ENCODE measurements around the gene SLC9A9. TPM values are rescaled to one million over a fixed set of nuclear protein-coding genes. Genes with fewer than 3 reads are reported as not detected.

The SLC9A9 gene
- total RNA-seq, 4 donors from 2014 or later = 1.1 to 15.9 (median 9.7) TPM

DNA sequence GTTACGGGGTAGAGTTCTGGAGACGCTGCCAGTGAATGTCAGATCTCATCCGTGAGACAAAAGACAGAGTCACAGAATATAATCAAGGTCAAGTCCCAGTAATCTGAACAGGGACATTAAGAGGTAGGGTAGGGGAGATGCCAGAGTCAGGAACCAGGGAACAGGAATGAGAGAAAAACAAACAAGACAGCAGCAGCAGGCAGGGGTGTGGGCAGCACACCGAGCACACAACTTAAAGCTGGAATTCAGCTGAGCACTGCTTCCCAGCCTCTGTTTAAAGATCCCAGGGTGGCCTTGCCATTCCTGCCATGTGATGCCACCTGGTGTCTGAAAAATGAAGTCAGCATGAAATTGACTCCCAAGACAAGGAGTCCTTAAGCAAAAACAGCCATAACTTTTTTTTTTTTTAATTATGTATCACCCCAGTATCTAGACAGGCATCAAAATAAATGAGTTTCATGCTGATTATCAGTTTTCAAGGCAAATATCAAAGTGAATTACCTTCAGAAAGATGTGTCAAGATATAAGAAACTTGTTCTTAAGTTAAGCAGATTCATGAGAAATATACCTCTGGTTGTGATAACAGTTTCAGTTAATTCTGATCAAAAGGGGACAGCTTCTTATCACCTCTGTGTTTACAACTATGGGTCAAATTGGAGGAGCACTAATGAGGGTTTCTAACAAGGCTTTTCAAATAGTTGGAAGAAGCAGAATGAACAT lies 203.7 kb downstream of the SLC9A9 start:
- no peaks in the 10 kb centered on the region for H3K27me3 ChIP-seq
- TF ChIP-seq, protein P1, sequence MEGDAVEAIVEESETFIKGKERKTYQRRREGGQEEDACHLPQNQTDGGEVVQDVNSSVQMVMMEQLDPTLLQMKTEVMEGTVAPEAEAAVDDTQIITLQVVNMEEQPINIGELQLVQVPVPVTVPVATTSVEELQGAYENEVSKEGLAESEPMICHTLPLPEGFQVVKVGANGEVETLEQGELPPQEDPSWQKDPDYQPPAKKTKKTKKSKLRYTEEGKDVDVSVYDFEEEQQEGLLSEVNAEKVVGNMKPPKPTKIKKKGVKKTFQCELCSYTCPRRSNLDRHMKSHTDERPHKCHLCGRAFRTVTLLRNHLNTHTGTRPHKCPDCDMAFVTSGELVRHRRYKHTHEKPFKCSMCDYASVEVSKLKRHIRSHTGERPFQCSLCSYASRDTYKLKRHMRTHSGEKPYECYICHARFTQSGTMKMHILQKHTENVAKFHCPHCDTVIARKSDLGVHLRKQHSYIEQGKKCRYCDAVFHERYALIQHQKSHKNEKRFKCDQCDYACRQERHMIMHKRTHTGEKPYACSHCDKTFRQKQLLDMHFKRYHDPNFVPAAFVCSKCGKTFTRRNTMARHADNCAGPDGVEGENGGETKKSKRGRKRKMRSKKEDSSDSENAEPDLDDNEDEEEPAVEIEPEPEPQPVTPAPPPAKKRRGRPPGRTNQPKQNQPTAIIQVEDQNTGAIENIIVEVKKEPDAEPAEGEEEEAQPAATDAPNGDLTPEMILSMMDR (IDR thresholded peaks at IDR 0.05) = peak; percentile 52 to 77 (median 61)
- no peak for TF ChIP-seq EP300 (IDR thresholded peaks at IDR 0.05; ENCODE audit: low read depth)
- H3K4me3 ChIP-seq = no peak overlapping the region
- intact Hi-C loops (cut with DNase I; ENCODE audit: low total_unique reads) (no loop called here), in situ Hi-C loops (cut with MboI; ENCODE audit: low pct_ligation_motif_present in 1 of 4, low pct_unique_long_range_greater_than_20kb in 1 of 4, low sequenced_read_pairs in 3 of 4) (loop anchor here in 1 of 4 donors (10.0 kb wide), 1 partner anchor 210 kb away; no protein-coding TSS in a partner anchor)
- H3K4me1 ChIP-seq = peaks cover 0 to 11% (median 2%) of the 10 kb centered on the region in 4 donors
- H3K27ac ChIP-seq = peak overlapping the region in 3 of 4 donors; percentile 4 to 46 (median 29)
- DNase-seq = peak; percentile 65
- H3K36me3 ChIP-seq = no peaks in the 10 kb centered on the region
- no peaks in the 10 kb centered on the region for H3K9me3 ChIP-seq
- WGBS, 2 donors (ENCODE audit: low coverage in 1 of 2) = 43 to 46% methylated on average over 4 of the region's 4 CpGs

DNA sequence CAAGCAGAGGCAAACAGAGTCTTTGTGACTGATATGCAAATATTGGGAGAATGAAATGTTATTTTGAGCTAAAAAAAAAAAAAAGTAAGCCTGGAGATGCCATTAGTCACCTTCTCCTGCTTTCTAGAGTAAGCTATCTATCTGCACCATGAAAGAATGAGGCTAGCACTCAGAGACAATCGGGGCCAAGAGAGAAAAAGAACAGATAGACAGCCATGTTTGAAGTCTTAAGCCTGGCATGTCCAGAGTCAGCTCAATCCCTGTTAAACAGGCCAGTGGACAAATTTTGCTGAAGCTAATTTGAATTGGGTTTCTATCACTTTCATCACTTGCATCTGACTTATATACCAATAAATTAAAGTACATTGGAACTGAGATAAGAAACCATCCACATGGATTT lies 204.4 kb downstream of the SLC9A9 start:
- no peak for DNase-seq
- WGBS, 2 donors (ENCODE audit: low coverage in 1 of 2) = 38 to 77% methylated on average over 1 of the region's 1 CpG
- in situ Hi-C loops (cut with MboI; ENCODE audit: low pct_ligation_motif_present in 1 of 4, low pct_unique_long_range_greater_than_20kb in 1 of 4, low sequenced_read_pairs in 3 of 4) (loop anchor here in 1 of 4 donors (10.0 kb wide), 1 partner anchor 209 kb away; no protein-coding TSS in a partner anchor), intact Hi-C loops (cut with DNase I; ENCODE audit: low total_unique reads) (no loop called here)
- Histone ChIP-seq H3K9me3 (no peaks in the 10 kb centered on the region), H3K4me3 (no peak overlapping the region), H3K36me3 (no peaks in the 10 kb centered on the region), H3K27ac (peak overlapping the region in 3 of 4 donors; percentile 4 to 46 (median 29)), H3K27me3 (no peaks in the 10 kb centered on the region), H3K4me1 (peaks cover 0 to 11% (median 2%) of the 10 kb centered on the region in 4 donors)
- TF ChIP-seq, protein P1 (IDR thresholded peaks at IDR 0.05) = no peak
- TF ChIP-seq POLR2A (IDR thresholded peaks at IDR 0.05) (no peak), POLR2AphosphoS5 (IDR thresholded peaks at IDR 0.05) (no peak), EP300 (IDR thresholded peaks at IDR 0.05; ENCODE audit: low read depth) (no peak)

DNA sequence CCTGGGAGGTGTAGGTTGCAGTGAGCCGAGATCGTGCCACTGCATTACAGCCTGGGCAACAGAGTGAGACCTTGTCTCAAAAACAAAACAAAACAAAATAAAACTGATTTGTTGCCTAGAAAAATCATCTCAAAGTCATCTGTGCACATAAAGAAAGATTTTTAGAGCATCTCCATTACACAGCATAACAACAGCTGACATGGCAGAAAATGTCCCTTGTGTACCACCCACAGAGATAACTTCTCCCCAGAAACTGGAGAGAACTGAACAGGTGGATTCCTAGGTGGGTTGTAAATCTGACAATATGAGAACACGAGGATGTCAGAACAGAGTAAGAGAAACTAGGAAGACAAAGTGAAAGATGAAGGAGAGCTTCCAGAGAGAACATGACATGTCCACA lies 207.5 kb downstream of the SLC9A9 start:
- no peak for DNase-seq
- in situ Hi-C loops (cut with MboI; ENCODE audit: low pct_ligation_motif_present in 1 of 4, low pct_unique_long_range_greater_than_20kb in 1 of 4, low sequenced_read_pairs in 3 of 4) (loop anchor here in 1 of 4 donors (10.0 kb wide), 1 partner anchor 206 kb away; no protein-coding TSS in a partner anchor), intact Hi-C loops (cut with DNase I; ENCODE audit: low total_unique reads) (no loop called here)
- Histone ChIP-seq H3K27me3 (no peaks in the 10 kb centered on the region), H3K4me1 (peaks cover 0 to 11% (median 2%) of the 10 kb centered on the region in 4 donors), H3K36me3 (no peaks in the 10 kb centered on the region), H3K27ac (no peak overlapping the region), H3K4me3 (no peak overlapping the region), H3K9me3 (peaks cover 11 to 20% of the 10 kb centered on the region in 2 donors)
- WGBS, 2 donors (ENCODE audit: low coverage in 1 of 2) = 96 to 97% methylated on average over 3 of the region's 3 CpGs
- no peak for TF ChIP-seq POLR2A (IDR thresholded peaks at IDR 0.05)
- no peak for TF ChIP-seq POLR2AphosphoS5 (IDR thresholded peaks at IDR 0.05)
- TF ChIP-seq EP300 (IDR thresholded peaks at IDR 0.05; ENCODE audit: low read depth) = no peak
- TF ChIP-seq, protein P1 (IDR thresholded peaks at IDR 0.05) = no peak

DNA sequence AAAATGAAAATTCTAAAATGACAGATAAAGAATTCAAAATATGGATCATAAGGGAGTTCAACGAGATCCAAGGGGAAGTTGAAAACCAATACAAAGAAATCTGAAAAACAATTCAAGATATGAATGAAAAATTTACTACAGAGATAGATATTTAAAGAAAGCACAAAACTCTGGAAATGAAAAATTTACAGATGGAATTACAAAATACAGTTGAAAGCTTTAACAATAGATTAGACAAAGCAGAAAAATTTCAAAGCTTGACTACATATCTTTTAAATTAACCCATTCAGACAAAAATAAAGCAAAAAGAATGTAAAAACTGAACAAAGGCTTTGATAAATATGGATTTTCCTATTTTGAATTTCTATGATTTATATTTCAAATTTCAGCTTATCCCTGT lies 211.1 kb downstream of the SLC9A9 start:
- peaks cover 0 to 20% (median 12%) of the 10 kb centered on the region in 4 donors for H3K4me1 ChIP-seq
- H3K27ac ChIP-seq = no peak overlapping the region
- no peak overlapping the region for H3K4me3 ChIP-seq
- intact Hi-C loops (cut with DNase I; ENCODE audit: low total_unique reads) = no loop called here
- peaks cover 11 to 20% of the 10 kb centered on the region in 2 donors for H3K9me3 ChIP-seq
- no peak for DNase-seq
- in situ Hi-C loops (cut with MboI; ENCODE audit: low pct_ligation_motif_present in 1 of 4, low pct_unique_long_range_greater_than_20kb in 1 of 4, low sequenced_read_pairs in 3 of 4) = no loop called here
- no peaks in the 10 kb centered on the region for H3K27me3 ChIP-seq
- TF ChIP-seq POLR2A (IDR thresholded peaks at IDR 0.05) (no peak), POLR2AphosphoS5 (IDR thresholded peaks at IDR 0.05) (no peak), EP300 (IDR thresholded peaks at IDR 0.05; ENCODE audit: low read depth) (no peak)
- TF ChIP-seq, protein P1 (IDR thresholded peaks at IDR 0.05) = no peak
- H3K36me3 ChIP-seq = no peaks in the 10 kb centered on the region
- 77% methylated on average over 1 of the region's 1 CpG; no CpG with 5 or more reads in 1 of the 2 donors for WGBS, 2 donors (ENCODE audit: low coverage in 1 of 2)

Data from transverse colon (tissue), 4 donors.